ENCODE measurements around the gene TMEM250.

Gene TMEM250

GRCh38 chr9:136081113-136081825 lies 37.4 kb downstream of the TMEM250 start:
- no peak for DNase-seq

GRCh38 chr9:136080716-136081112 lies 38.0 kb downstream of the TMEM250 start:
- DNase-seq, result no peak

GRCh38 chr9:136079916-136080246 lies 38.8 kb downstream of the TMEM250 start:
- no peak for DNase-seq

- DNase-seq, result no peak
Observed at GRCh38 chr9:136079211-136079915, 39.3 kb downstream of the TMEM250 start.

GRCh38 chr9:136078498-136079011 lies 40.1 kb downstream of the TMEM250 start:
- DNase-seq, result no peak

- no peak for DNase-seq
Observed at GRCh38 chr9:136078024-136078423, 40.7 kb downstream of the TMEM250 start.

- no peak for DNase-seq
Observed at GRCh38 chr9:136077491-136077890, 41.2 kb downstream of the TMEM250 start.

GRCh38 chr9:136075881-136076678 lies 42.6 kb downstream of the TMEM250 start:
- no peak for DNase-seq

- DNase-seq, result no peak
Observed at GRCh38 chr9:136075134-136075841, 43.4 kb downstream of the TMEM250 start.

GRCh38 chr9:136074706-136075105 lies 44.0 kb downstream of the TMEM250 start:
- no peak for DNase-seq

Data from NCI-H1694 (cell line).